Measurements from ENCODE around the gene UNKL. TPM values are rescaled to one million over a fixed set of nuclear protein-coding genes. Genes with fewer than 3 reads are reported as not detected.

Gene UNKL
- total RNA-seq, 2 donors from 2014 or later, result 32.6 to 96.7 TPM

DNA sequence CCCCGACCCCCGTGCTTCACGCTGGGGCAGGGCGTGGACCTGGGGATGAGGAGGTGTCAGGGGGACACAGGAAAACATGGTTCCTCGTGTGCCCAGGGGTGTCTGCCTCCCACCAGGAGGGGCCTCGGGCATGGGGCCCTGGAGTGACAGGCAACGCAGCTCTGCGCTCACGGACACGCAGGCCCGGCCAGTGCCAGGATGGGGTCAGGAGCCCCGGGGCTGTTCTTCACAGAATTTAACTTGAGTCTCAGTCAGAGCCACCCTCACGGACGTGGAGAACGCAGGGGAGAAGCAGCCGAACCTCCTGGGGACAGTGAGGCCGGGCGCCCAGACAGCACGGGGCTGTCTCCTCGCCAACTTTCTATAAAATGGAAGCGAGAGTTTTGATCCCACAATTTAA, 16.7 kb downstream of the UNKL start:
- H3K36me3 ChIP-seq, result peaks cover under 1 to 25% of the 10 kb centered on the region in 2 donors
- H3K27me3 ChIP-seq (replicated peaks; ENCODE audit: insufficient read depth), result no peaks in the 10 kb centered on the region
- intact Hi-C loops (cut with DNase I), result no loop called here
- H3K4me1 ChIP-seq (replicated peaks), result no peaks in the 10 kb centered on the region
- no peak for DNase-seq (ENCODE audit: low spot score)
- no peaks in the 10 kb centered on the region for H3K9me3 ChIP-seq
- WGBS, result 94% methylated on average over 21 of the region's 21 CpGs
- H3K27ac ChIP-seq, result no peak overlapping the region
- H3K4me3 ChIP-seq, result no peak overlapping the region
- TF ChIP-seq POLR2AphosphoS5 (IDR thresholded peaks at IDR 0.05) (no peak), POLR2A (IDR thresholded peaks at IDR 0.05) (no peak)
- TF ChIP-seq, protein P1, sequence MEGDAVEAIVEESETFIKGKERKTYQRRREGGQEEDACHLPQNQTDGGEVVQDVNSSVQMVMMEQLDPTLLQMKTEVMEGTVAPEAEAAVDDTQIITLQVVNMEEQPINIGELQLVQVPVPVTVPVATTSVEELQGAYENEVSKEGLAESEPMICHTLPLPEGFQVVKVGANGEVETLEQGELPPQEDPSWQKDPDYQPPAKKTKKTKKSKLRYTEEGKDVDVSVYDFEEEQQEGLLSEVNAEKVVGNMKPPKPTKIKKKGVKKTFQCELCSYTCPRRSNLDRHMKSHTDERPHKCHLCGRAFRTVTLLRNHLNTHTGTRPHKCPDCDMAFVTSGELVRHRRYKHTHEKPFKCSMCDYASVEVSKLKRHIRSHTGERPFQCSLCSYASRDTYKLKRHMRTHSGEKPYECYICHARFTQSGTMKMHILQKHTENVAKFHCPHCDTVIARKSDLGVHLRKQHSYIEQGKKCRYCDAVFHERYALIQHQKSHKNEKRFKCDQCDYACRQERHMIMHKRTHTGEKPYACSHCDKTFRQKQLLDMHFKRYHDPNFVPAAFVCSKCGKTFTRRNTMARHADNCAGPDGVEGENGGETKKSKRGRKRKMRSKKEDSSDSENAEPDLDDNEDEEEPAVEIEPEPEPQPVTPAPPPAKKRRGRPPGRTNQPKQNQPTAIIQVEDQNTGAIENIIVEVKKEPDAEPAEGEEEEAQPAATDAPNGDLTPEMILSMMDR (IDR thresholded peaks at IDR 0.05), result no peak

DNA sequence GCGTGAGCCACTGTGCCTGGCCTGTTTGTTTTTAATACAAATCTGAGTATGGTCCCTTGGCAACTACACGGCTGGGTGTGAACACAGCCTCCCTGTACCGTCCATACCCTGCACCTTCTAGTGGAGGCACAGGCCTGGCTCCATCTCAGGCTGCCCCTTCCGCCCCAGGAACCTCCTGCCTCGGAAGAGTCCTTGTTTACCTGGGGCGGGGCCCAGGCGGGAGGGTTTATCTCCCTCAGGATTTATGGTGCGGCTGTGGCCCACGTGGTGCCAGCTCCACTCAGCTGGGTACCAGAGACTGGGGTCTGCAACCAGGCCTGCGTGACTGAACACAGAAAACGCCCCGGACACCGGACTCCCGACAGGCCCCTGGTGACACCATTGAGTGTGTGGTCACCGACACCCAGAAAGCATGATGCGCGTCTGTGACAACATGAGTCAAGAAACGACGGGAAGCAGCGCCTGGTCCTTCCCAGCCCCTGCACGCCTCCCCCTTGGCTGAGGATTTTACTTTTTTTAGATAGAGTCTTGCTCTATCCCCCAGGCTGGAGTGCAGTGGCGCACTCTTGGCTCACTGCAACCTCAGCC, 19.0 kb downstream of the UNKL start:
- Histone ChIP-seq H3K27me3 (replicated peaks; ENCODE audit: insufficient read depth) (no peaks in the 10 kb centered on the region), H3K4me3 (no peak overlapping the region), H3K27ac (no peak overlapping the region), H3K9me3 (no peaks in the 10 kb centered on the region), H3K4me1 (replicated peaks) (no peaks in the 10 kb centered on the region), H3K36me3 (peaks cover 0 to 25% of the 10 kb centered on the region in 2 donors)
- intact Hi-C loops (cut with DNase I), result no loop called here
- TF ChIP-seq, protein P1 (IDR thresholded peaks at IDR 0.05), result no peak
- TF ChIP-seq POLR2AphosphoS5 (IDR thresholded peaks at IDR 0.05) (no peak), POLR2A (IDR thresholded peaks at IDR 0.05) (no peak)
- WGBS, result 76% methylated on average over 22 of the region's 22 CpGs
- DNase-seq (ENCODE audit: low spot score), result no peak

DNA sequence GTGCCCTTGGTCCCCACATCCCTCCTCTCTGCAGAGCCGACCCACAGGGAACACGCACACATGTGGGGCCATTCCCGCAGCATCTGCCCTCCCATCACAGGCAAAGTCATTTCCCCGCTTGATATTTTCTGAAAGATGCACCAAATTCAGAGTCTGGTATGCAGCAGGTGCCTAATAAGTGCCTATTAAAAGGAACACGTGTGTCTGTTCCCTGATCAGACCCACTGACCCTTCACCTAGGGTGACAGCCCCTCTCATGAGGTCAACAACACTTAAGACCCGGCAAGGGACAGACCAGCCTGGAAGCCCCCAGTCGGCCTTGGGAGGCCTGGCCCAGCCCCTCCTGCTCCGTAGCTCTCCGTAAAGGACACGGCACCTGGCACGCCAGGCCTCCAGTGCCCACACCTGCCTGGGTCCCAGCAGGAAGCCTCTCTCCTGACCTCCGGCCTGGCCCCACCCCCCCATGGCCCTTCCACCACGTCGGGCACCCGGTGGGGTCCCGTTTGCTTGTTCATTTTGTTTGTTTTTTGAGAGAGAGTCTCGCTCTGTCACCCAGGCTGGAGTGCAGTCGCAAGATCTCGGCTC, 20.0 kb downstream of the UNKL start:
- Histone ChIP-seq H3K4me1 (replicated peaks) (no peaks in the 10 kb centered on the region), H3K9me3 (no peaks in the 10 kb centered on the region), H3K27me3 (replicated peaks; ENCODE audit: insufficient read depth) (no peaks in the 10 kb centered on the region), H3K27ac (no peak overlapping the region), H3K4me3 (no peak overlapping the region), H3K36me3 (peaks cover 2 to 31% of the 10 kb centered on the region in 2 donors)
- intact Hi-C loops (cut with DNase I), result no loop called here
- no peak for DNase-seq (ENCODE audit: low spot score)
- 88% methylated on average over 18 of the region's 19 CpGs for WGBS
- TF ChIP-seq POLR2A (IDR thresholded peaks at IDR 0.05), result no peak
- TF ChIP-seq, protein P1 (IDR thresholded peaks at IDR 0.05), result no peak
- TF ChIP-seq POLR2AphosphoS5 (IDR thresholded peaks at IDR 0.05), result no peak

DNA sequence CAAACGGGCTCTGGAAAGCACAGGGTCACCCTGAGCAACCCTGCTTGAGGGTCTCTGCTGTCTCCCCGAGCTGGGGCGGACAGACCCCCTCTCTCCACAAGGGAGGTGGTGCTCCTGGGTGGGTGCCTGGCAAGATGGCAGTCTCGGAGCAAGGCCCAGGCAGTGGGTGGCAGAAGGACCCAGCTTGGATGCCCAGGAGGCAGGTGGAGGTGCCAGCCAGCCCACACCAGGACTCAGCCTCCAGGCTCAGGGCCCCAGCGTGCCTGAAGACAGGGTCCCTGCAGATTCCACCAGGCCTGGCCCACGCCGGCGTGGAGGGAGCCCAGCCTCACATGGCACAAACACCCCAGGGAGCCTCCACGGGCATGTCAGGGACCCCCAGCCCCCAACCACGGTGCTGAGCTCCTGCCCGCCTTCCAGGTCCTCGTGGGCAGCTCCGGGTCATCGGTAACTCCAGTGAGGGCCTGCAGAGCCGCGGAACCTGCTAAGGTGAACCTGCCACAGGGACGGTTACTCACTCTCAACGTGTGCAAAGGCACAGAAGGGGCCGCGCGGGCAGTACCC, 20.8 kb downstream of the UNKL start:
- Histone ChIP-seq H3K27ac (no peak overlapping the region), H3K27me3 (replicated peaks; ENCODE audit: insufficient read depth) (no peaks in the 10 kb centered on the region), H3K9me3 (no peaks in the 10 kb centered on the region), H3K36me3 (peaks cover 3 to 23% of the 10 kb centered on the region in 2 donors), H3K4me3 (no peak overlapping the region), H3K4me1 (replicated peaks) (no peaks in the 10 kb centered on the region)
- intact Hi-C loops (cut with DNase I), result no loop called here
- 94% methylated on average over 20 of the region's 21 CpGs for WGBS
- TF ChIP-seq, protein P1 (IDR thresholded peaks at IDR 0.05), result no peak
- TF ChIP-seq POLR2A (IDR thresholded peaks at IDR 0.05) (no peak), POLR2AphosphoS5 (IDR thresholded peaks at IDR 0.05) (no peak)
- DNase-seq (ENCODE audit: low spot score), result no peak

DNA sequence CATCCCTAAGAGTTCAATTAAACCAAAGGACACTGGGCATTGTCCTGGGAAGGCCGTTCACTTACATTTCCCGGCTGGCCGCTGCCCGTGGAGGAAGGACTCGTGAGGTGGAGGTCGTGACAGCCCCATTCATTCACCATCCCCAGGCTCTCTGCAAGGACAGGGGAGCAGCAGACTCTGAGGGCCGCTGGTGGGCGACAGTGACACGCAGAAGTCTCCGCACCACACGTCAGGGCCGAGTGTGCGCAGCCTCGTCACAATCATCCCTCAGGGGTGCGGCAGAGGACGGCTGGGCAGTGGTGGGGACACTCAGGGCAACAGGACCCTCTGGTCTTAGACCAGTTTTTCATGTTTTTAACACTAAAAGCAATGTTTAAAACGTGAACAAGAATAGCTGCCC, 21.7 kb downstream of the UNKL start:
- WGBS, result 93% methylated on average over 17 of the region's 17 CpGs
- Histone ChIP-seq H3K9me3 (no peaks in the 10 kb centered on the region), H3K4me1 (replicated peaks) (no peaks in the 10 kb centered on the region), H3K4me3 (no peak overlapping the region), H3K27ac (no peak overlapping the region), H3K36me3 (peaks cover 3 to 22% of the 10 kb centered on the region in 2 donors), H3K27me3 (replicated peaks; ENCODE audit: insufficient read depth) (no peaks in the 10 kb centered on the region)
- DNase-seq (ENCODE audit: low spot score), result no peak
- no peak for TF ChIP-seq POLR2A (IDR thresholded peaks at IDR 0.05)
- TF ChIP-seq, protein P1 (IDR thresholded peaks at IDR 0.05), result no peak
- no peak for TF ChIP-seq POLR2AphosphoS5 (IDR thresholded peaks at IDR 0.05)
- intact Hi-C loops (cut with DNase I), result no loop called here
